Karpas-422 (cell line): ENCODE data around the gene HIVEP1. TPM values are rescaled to one million over a fixed set of nuclear protein-coding genes. Genes with fewer than 3 reads are reported as not detected.
A peak's percentile ranks its signal among the peaks of the same experiment; 100 is the strongest.

ENCODE experiments used
- DNase-seq: peaks from one replicate; pipeline ENCODE4 v3.0.0-alpha.2; 2015
- H2AFZ ChIP-seq: fragments of 200-600 bp; sonication (generic); 2 replicates; pipeline ENCODE4 v1.6.1; 2014; ENCODE audit warnings: antibody characterized with exemption, low read length, mixed read lengths
- H3K27ac ChIP-seq: fragments of 200-600 bp; sonication (generic); 2 replicates; pipeline ENCODE4 v1.5.1; 2014; ENCODE audit warnings: mild to moderate bottlenecking, low read length, moderate library complexity
- H3K27me3 ChIP-seq: fragments of 200-600 bp; sonication (generic); 2 replicates; pipeline ENCODE4 v1.6.1; 2014; ENCODE audit warnings: low read length, mixed read lengths
- H3K36me3 ChIP-seq: fragments of 200-600 bp; sonication (generic); 2 replicates; pipeline ENCODE4 v1.6.1; 2014; ENCODE audit warnings: low read length, mixed read lengths; ENCODE audit not compliant: insufficient read depth
- H3K4me1 ChIP-seq: fragments of 200-600 bp; sonication (generic); 2 replicates; pipeline ENCODE4 v1.6.1; 2014; ENCODE audit warnings: mild to moderate bottlenecking, low read length, mixed read lengths
- H3K4me2 ChIP-seq: fragments of 200-600 bp; sonication (generic); 2 replicates; pipeline ENCODE4 v1.6.1; 2014; ENCODE audit warnings: low read length, low read depth, mild to moderate bottlenecking; ENCODE audit not compliant: poor library complexity, severe bottlenecking
- H3K4me3 ChIP-seq: fragments of 200-600 bp; sonication (generic); 2 replicates; pipeline ENCODE4 v1.5.1; 2014; ENCODE audit warnings: mild to moderate bottlenecking, antibody characterized with exemption, low read length, mixed read lengths
- H3K79me2 ChIP-seq: fragments of 200-600 bp; sonication (generic); 2 replicates; pipeline ENCODE4 v1.6.1; 2014; ENCODE audit warnings: mild to moderate bottlenecking, low read length, mixed read lengths
- H3K9ac ChIP-seq: fragments of 200-600 bp; sonication (generic); 2 replicates; pipeline ENCODE4 v1.6.0; 2014; ENCODE audit warnings: low read length
- H3K9me2 ChIP-seq: fragments of 200-600 bp; sonication (generic), shearing (Covaris generic); replicated peaks from 2 replicates; pipeline ENCODE4 v1.6.0; 2014; ENCODE audit warnings: mild to moderate bottlenecking, low read length, moderate library complexity; ENCODE audit not compliant: insufficient read depth
- H3K9me3 ChIP-seq: fragments of 300-700, 200-600 bp; sonication (generic); 2 replicates; pipeline ENCODE4 v1.6.1; 2014; ENCODE audit warnings: low read length, mixed read lengths
- H4K20me1 ChIP-seq: fragments of 200-600 bp; sonication (generic); 2 replicates; pipeline ENCODE4 v1.6.1; 2014; ENCODE audit warnings: mild to moderate bottlenecking, antibody characterized with exemption, low read length, low read depth; ENCODE audit not compliant: insufficient read depth
- total RNA-seq: library from RNA; depleted of rRNA; stranded (reverse); fragments of >200 nt; shearing (Covaris generic); gene quantifications from 2 replicates; pipeline ENCODE4 v1.2.3, GENCODE V29; 2014; ENCODE audit warnings: low replicate concordance; rRNA removed

The HIVEP1 gene
- 23.4 and 40.8 TPM in 2 replicates for total RNA-seq

- Histone ChIP-seq H3K27ac (peak within 1 kb of the TSS; percentile 37), H3K9ac (peak within 1 kb of the TSS; percentile 87), H3K9me3 (no peaks in the 10 kb centered on the region), H2AFZ (peak within 1 kb of the TSS; percentile 63; the same call in 1 of the 2 replicates), H3K4me3 (peak within 1 kb of the TSS; percentile 92), H3K9me2 (no peaks in the 10 kb centered on the region), H3K79me2 (peaks cover 42% of the 10 kb centered on the region), H4K20me1 (no peaks in the 10 kb centered on the region), H3K4me1 (peaks cover 33% of the 10 kb centered on the region), H3K27me3 (no peaks in the 10 kb centered on the region), H3K36me3 (peaks cover 30% of the 10 kb centered on the region), H3K4me2 (peak within 1 kb of the TSS; percentile 94)
- DNase-seq = no peak
These were observed at the start of gene HIVEP1 for GRCh38 chr6:12012038-12012557. TSS of gene HIVEP1 (plus strand) at chr6:12012312. CDS start at chr6:12015629, 3,317 bp downstream.

GRCh38 chr6:11963756-11964500, 48.2 kb upstream of the HIVEP1 start:
- no peaks in the 10 kb centered on the region for H3K9me3 ChIP-seq
- no peaks in the 10 kb centered on the region for H3K36me3 ChIP-seq
- no peak for DNase-seq
- no peak overlapping the region for H3K27ac ChIP-seq
- no peak overlapping the region for H3K4me2 ChIP-seq
- H2AFZ ChIP-seq = no peak overlapping the region
- no peaks in the 10 kb centered on the region for H4K20me1 ChIP-seq
- H3K4me1 ChIP-seq = no peaks in the 10 kb centered on the region
- H3K9ac ChIP-seq = no peak overlapping the region
- H3K27me3 ChIP-seq = no peaks in the 10 kb centered on the region
- no peaks in the 10 kb centered on the region for H3K79me2 ChIP-seq
- H3K9me2 ChIP-seq = no peaks in the 10 kb centered on the region
- no peak overlapping the region for H3K4me3 ChIP-seq

- Histone ChIP-seq H4K20me1 (no peaks in the 10 kb centered on the region), H3K4me1 (no peaks in the 10 kb centered on the region), H3K27ac (no peak overlapping the region), H3K9ac (no peak overlapping the region), H3K9me3 (no peaks in the 10 kb centered on the region), H2AFZ (no peak overlapping the region), H3K79me2 (no peaks in the 10 kb centered on the region), H3K9me2 (no peaks in the 10 kb centered on the region), H3K27me3 (no peaks in the 10 kb centered on the region), H3K36me3 (no peaks in the 10 kb centered on the region), H3K4me2 (no peak overlapping the region), H3K4me3 (no peak overlapping the region)
- no peak for DNase-seq
These were observed 47.3 kb upstream of the HIVEP1 start for GRCh38 chr6:11964729-11965335.

- no peak overlapping the region for H3K4me2 ChIP-seq
- H2AFZ ChIP-seq = no peak overlapping the region
- no peaks in the 10 kb centered on the region for H3K9me3 ChIP-seq
- H3K4me1 ChIP-seq = no peaks in the 10 kb centered on the region
- H3K9me2 ChIP-seq = no peaks in the 10 kb centered on the region
- no peak overlapping the region for H3K27ac ChIP-seq
- H3K4me3 ChIP-seq = no peak overlapping the region
- no peak overlapping the region for H3K9ac ChIP-seq
- no peaks in the 10 kb centered on the region for H3K27me3 ChIP-seq
- no peaks in the 10 kb centered on the region for H4K20me1 ChIP-seq
- DNase-seq = no peak
- H3K79me2 ChIP-seq = no peaks in the 10 kb centered on the region
- no peaks in the 10 kb centered on the region for H3K36me3 ChIP-seq
These were observed 46.6 kb upstream of the HIVEP1 start for GRCh38 chr6:11965499-11965898.

- no peaks in the 10 kb centered on the region for H3K9me3 ChIP-seq
- H3K36me3 ChIP-seq = no peaks in the 10 kb centered on the region
- no peak overlapping the region for H3K4me3 ChIP-seq
- DNase-seq = no peak
- H3K27me3 ChIP-seq = no peaks in the 10 kb centered on the region
- no peak overlapping the region for H3K4me2 ChIP-seq
- H3K27ac ChIP-seq = no peak overlapping the region
- no peak overlapping the region for H3K9ac ChIP-seq
- H3K79me2 ChIP-seq = no peaks in the 10 kb centered on the region
- H3K4me1 ChIP-seq = no peaks in the 10 kb centered on the region
- no peaks in the 10 kb centered on the region for H4K20me1 ChIP-seq
- H3K9me2 ChIP-seq = no peaks in the 10 kb centered on the region
- no peak overlapping the region for H2AFZ ChIP-seq
These were observed 43.8 kb upstream of the HIVEP1 start for GRCh38 chr6:11968241-11968806.

- H3K27ac ChIP-seq = no peak overlapping the region
- no peaks in the 10 kb centered on the region for H3K79me2 ChIP-seq
- no peaks in the 10 kb centered on the region for H3K27me3 ChIP-seq
- H3K36me3 ChIP-seq = no peaks in the 10 kb centered on the region
- no peaks in the 10 kb centered on the region for H4K20me1 ChIP-seq
- no peaks in the 10 kb centered on the region for H3K9me2 ChIP-seq
- H3K9ac ChIP-seq = no peak overlapping the region
- H3K9me3 ChIP-seq = no peaks in the 10 kb centered on the region
- no peak overlapping the region for H3K4me3 ChIP-seq
- no peaks in the 10 kb centered on the region for H3K4me1 ChIP-seq
- no peak for DNase-seq
- no peak overlapping the region for H2AFZ ChIP-seq
- H3K4me2 ChIP-seq = no peak overlapping the region
These were observed 43.0 kb upstream of the HIVEP1 start for GRCh38 chr6:11969092-11969491.

GRCh38 chr6:11970114-11970513, 42.0 kb upstream of the HIVEP1 start:
- Histone ChIP-seq H3K9me2 (no peaks in the 10 kb centered on the region), H3K4me3 (no peak overlapping the region), H3K27me3 (no peaks in the 10 kb centered on the region), H2AFZ (no peak overlapping the region), H3K36me3 (no peaks in the 10 kb centered on the region), H3K79me2 (no peaks in the 10 kb centered on the region), H3K9me3 (no peaks in the 10 kb centered on the region), H3K27ac (no peak overlapping the region), H4K20me1 (no peaks in the 10 kb centered on the region), H3K9ac (no peak overlapping the region), H3K4me1 (no peaks in the 10 kb centered on the region), H3K4me2 (no peak overlapping the region)
- DNase-seq = no peak

GRCh38 chr6:11971154-11971553, 41.0 kb upstream of the HIVEP1 start:
- Histone ChIP-seq H3K27ac (no peak overlapping the region), H3K36me3 (no peaks in the 10 kb centered on the region), H3K4me3 (no peak overlapping the region), H3K4me1 (no peaks in the 10 kb centered on the region), H3K9ac (no peak overlapping the region), H3K9me2 (no peaks in the 10 kb centered on the region), H3K9me3 (no peaks in the 10 kb centered on the region), H3K27me3 (no peaks in the 10 kb centered on the region), H4K20me1 (no peaks in the 10 kb centered on the region), H3K4me2 (no peak overlapping the region), H2AFZ (no peak overlapping the region), H3K79me2 (no peaks in the 10 kb centered on the region)
- DNase-seq = no peak
